HCT116 (cell line): ENCODE results near the gene CDH4. TPM values are rescaled to one million over a fixed set of nuclear protein-coding genes. Genes with fewer than 3 reads are reported as not detected.

ENCODE experiments used
- ATAC-seq: fragments of 200-7000 bp; cut with Tn5 transposase; 2 replicates; pipeline ENCODE4 v1.9.1; 2020; ENCODE audit warnings: mild to moderate bottlenecking, moderate library complexity
- BruUV-seq: library from RNA; stranded (reverse); fragments of 400-500 nt; replicated peaks from 2 replicates; lab custom pipeline; 2021; lab: Mats Ljungman, UMichigan
- CTCF ChIA-PET: fragments of 300-600 bp; sonication (Branson Sonifier 250); formaldehyde crosslinking; loops from one replicate; lab custom pipeline; 2021; ENCODE audit warnings: antibody characterized with exemption; lab: Charles Lee
- POLR2A ChIA-PET: fragments of 300-600, 350-600 bp; sonication (Branson Sonifier 250); formaldehyde crosslinking; loops from one replicate; lab custom pipeline; 2021; ENCODE audit warnings: antibody characterized with exemption; lab: Charles Lee
- RAD21 ChIA-PET, 2 experiments: fragments of 300-600 bp; sonication (Branson Sonifier 250); formaldehyde crosslinking; loops; one replicate each; lab custom pipeline; 2023; ENCODE audit warnings: low total read pairs in 2 of 2; ENCODE audit not compliant: uncharacterized antibody in 2 of 2, unreplicated experiment in 2 of 2, low non-redundant PET in 1 of 2; lab: Charles Lee
- DNase-seq: peaks from one replicate; pipeline ENCODE4 v3.0.0-alpha.2; 2010; ENCODE audit warnings: low read depth, low spot score
- H2AFZ ChIP-seq: fragments of 200-600 bp; shearing (Covaris generic), sonication (generic); 2 replicates; pipeline ENCODE4 v1.6.1; 2017; ENCODE audit warnings: low read depth, mixed run types, mixed read lengths, antibody characterized with exemption, low read length; ENCODE audit not compliant: poor library complexity, severe bottlenecking
- H3K27ac ChIP-seq: 2 replicates; pipeline ENCODE4 v1.5.1; 2012; ENCODE audit warnings: low read depth, low read length
- H3K27me3 ChIP-seq: fragments of 200-600 bp; sonication (generic); 2 replicates; pipeline ENCODE4 v1.6.1; 2016; ENCODE audit warnings: mixed run types, low read length, mixed read lengths; ENCODE audit not compliant: insufficient read depth
- H3K36me3 ChIP-seq, 2 experiments: fragments of 200-500 bp in 1 of 2; fragments of 200-600 bp in 1 of 2; sonication (Bioruptor generic) in 1 of 2; sonication (generic) in 1 of 2; 2 replicates each; pipeline versions ENCODE4 v1.5.1 to v1.6.1; 2014 to 2016; ENCODE audit warnings: low read length in 2 of 2, inconsistent platforms in 1 of 2, mixed read lengths in 1 of 2, mixed run types in 1 of 2; ENCODE audit not compliant: insufficient read depth in 2 of 2, control insufficient read depth in 1 of 2
- H3K4me1 ChIP-seq, 2 experiments: fragments of 200-600 bp in 1 of 2; sonication (generic) in 1 of 2; 2 replicates each; pipeline versions ENCODE4 v1.5.1 to v1.6.1; 2012 to 2017; ENCODE audit warnings: low read length in 2 of 2, inconsistent platforms in 1 of 2, mild to moderate bottlenecking in 1 of 2, mixed read lengths in 1 of 2, mixed run types in 1 of 2, moderate library complexity in 1 of 2; ENCODE audit not compliant: insufficient read depth in 2 of 2, control insufficient read depth in 1 of 2
- H3K4me2 ChIP-seq: fragments of 200-600 bp; sonication (generic); 2 replicates; pipeline ENCODE4 v1.6.1; 2017; ENCODE audit warnings: mixed run types, low read length, mixed read lengths
- H3K4me3 ChIP-seq, 2 experiments: fragments of 200-600 bp in 1 of 2; sonication (generic) in 1 of 2; replicated peaks in 1 of 2; 2 replicates each; pipeline ENCODE4 v1.5.1; 2011 to 2016; ENCODE audit warnings: low read length in 2 of 2, control low read depth in 1 of 2, low read depth in 1 of 2, mild to moderate bottlenecking in 1 of 2, mixed read lengths in 1 of 2, mixed run types in 1 of 2
- H3K79me2 ChIP-seq: fragments of 200-600 bp; sonication (generic); 2 replicates; pipeline ENCODE4 v1.6.1; 2017; ENCODE audit warnings: mild to moderate bottlenecking, mixed run types, low read length, moderate library complexity, mixed read lengths; ENCODE audit not compliant: insufficient read depth
- H3K9ac ChIP-seq: fragments of 200-600 bp; sonication (generic); 2 replicates; pipeline ENCODE4 v1.6.1; 2016; ENCODE audit warnings: low read length, mixed read lengths
- H3K9me2 ChIP-seq: fragments of 200-600 bp; sonication (generic), shearing (Covaris generic); 2 replicates; pipeline ENCODE4 v1.6.1; 2017; ENCODE audit warnings: mixed run types, mild to moderate bottlenecking, moderate library complexity; ENCODE audit not compliant: insufficient read depth
- H3K9me3 ChIP-seq, 2 experiments: fragments of 200-500 bp in 1 of 2; fragments of 200-600 bp in 1 of 2; sonication (Bioruptor generic) in 1 of 2; sonication (generic) in 1 of 2; 2 replicates each; pipeline ENCODE4 v1.6.1; 2014 to 2017; ENCODE audit warnings: low read length in 2 of 2, mixed read lengths in 2 of 2, inconsistent platforms in 1 of 2, low read depth in 1 of 2, mild to moderate bottlenecking in 1 of 2, mixed run types in 1 of 2, moderate library complexity in 1 of 2; ENCODE audit not compliant: control insufficient read depth in 1 of 2, insufficient read depth in 1 of 2
- H4K20me1 ChIP-seq: fragments of 200-600 bp; sonication (generic), shearing (Covaris generic); 2 replicates; pipeline ENCODE4 v1.6.1; 2017; ENCODE audit warnings: mixed run types, mild to moderate bottlenecking, moderate library complexity; ENCODE audit not compliant: insufficient read depth
- CEBPB ChIP-seq: IDR thresholded peaks from 2 replicates; pipeline ENCODE4 v1.6.1; 2012; ENCODE audit warnings: low read depth
- EGR1 ChIP-seq: IDR thresholded peaks from 2 replicates; pipeline ENCODE4 v1.6.1; 2012; ENCODE audit warnings: low read depth
- ELF1 ChIP-seq: IDR thresholded peaks from 2 replicates; pipeline ENCODE4 v1.6.1; 2012; ENCODE audit warnings: low read depth, borderline replicate concordance
- EZH2 ChIP-seq: fragments of 200-600 bp; sonication (generic); IDR thresholded peaks from 2 replicates; pipeline ENCODE4 v1.6.1; 2017; ENCODE audit warnings: antibody characterized with exemption, mixed run types
- EZH2phosphoT487 ChIP-seq: fragments of 200-600 bp; IDR thresholded peaks from 2 replicates; pipeline ENCODE4 v1.6.1; 2018; ENCODE audit warnings: antibody characterized with exemption, borderline replicate concordance
- FOSL1 ChIP-seq: IDR thresholded peaks from 2 replicates; pipeline ENCODE4 v1.6.1; 2012; ENCODE audit warnings: low read depth
- JUND ChIP-seq: IDR thresholded peaks from 2 replicates; pipeline ENCODE4 v1.6.1; 2012
- POLR2AphosphoS5 ChIP-seq: IDR thresholded peaks from 2 replicates; pipeline ENCODE4 v1.6.1; 2011; ENCODE audit warnings: mild to moderate bottlenecking, low read depth, low read length, moderate library complexity
- REST ChIP-seq: IDR thresholded peaks from 2 replicates; pipeline ENCODE4 v1.6.1; 2012; ENCODE audit warnings: low read depth
- SIN3A ChIP-seq: IDR thresholded peaks from 2 replicates; pipeline ENCODE4 v1.6.1; 2012; ENCODE audit warnings: low read depth
- SRF ChIP-seq: IDR thresholded peaks from 2 replicates; pipeline ENCODE4 v1.6.1; 2012; ENCODE audit warnings: low read depth
- TCF7L2 ChIP-seq: IDR thresholded peaks from 2 replicates; pipeline ENCODE4 v1.7.0; 2011; ENCODE audit warnings: borderline replicate concordance, inconsistent platforms; ENCODE audit not compliant: insufficient read depth, insufficient read length; ENCODE audit errors: extremely low read depth
- YY1 ChIP-seq: IDR thresholded peaks from 2 replicates; pipeline ENCODE4 v1.6.1; 2011; ENCODE audit warnings: low read length, low read depth, moderate library complexity, mild to moderate bottlenecking; ENCODE audit not compliant: insufficient replicate concordance; ENCODE audit errors: extremely low read depth
- intact Hi-C: fragments of 100-400 bp; cut with micrococcal nuclease; formaldehyde crosslinking; loops from 2 replicates; pipeline ENCODE4 v1.10.0; 2022
- total RNA-seq: library from RNA; stranded (reverse); gene quantifications from one replicate; pipeline ENCODE4 v1.2.1, GENCODE V29; 2021; ENCODE audit not compliant: unreplicated experiment
- TF ChIP-seq, protein P1 (sequence below), 3 experiments: fragments of 200-600 bp in 1 of 3; sonication (generic) in 1 of 3; IDR thresholded peaks in 2 of 3; conservative IDR thresholded peaks in 1 of 3; 2 replicates each; pipeline ENCODE4 v1.5.1; 2012 to 2017; ENCODE audit warnings: low read depth in 2 of 3, low read length in 2 of 3, antibody characterized with exemption in 1 of 3, borderline replicate concordance in 1 of 3, control low read depth in 1 of 3, mild to moderate bottlenecking in 1 of 3, mixed read lengths in 1 of 3, mixed run types in 1 of 3, moderate library complexity in 1 of 3; ENCODE audit not compliant: insufficient read depth in 1 of 3
- TF ChIP-seq, protein P2 (sequence below): IDR thresholded peaks from 2 replicates; pipeline ENCODE4 v1.6.1; 2012
- TF ChIP-seq, protein P3 (sequence below): IDR thresholded peaks from 2 replicates; pipeline ENCODE4 v1.6.1; 2012

Gene CDH4
- total RNA-seq, 1 experiment from 2014 or later = not detected

DNA sequence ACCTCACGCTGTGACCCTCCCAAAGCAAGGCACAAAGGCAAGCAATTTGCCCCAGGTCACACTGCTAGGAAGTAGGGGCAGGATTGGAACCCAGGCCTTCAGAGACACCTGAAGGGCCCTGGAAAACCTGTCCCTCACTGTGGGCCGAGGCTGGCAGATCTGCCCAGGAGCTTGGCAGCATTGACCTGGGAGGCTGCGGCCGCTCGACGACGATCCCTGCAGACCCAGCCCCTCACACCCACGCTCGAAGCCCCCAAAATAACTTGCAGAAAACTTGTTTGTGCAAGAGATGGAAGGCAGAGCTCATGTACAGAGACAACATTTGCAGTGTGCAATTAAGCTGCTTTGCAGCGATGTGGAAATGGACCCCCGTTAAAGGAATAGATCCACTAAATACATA lies 562.2 kb downstream of the CDH4 start:
- Histone ChIP-seq H3K4me1 (no peaks in the 10 kb centered on the region), H3K9ac (no peak overlapping the region), H3K4me3 (no peak overlapping the region), H4K20me1 (no peaks in the 10 kb centered on the region), H3K79me2 (no peaks in the 10 kb centered on the region), H3K4me2 (no peak overlapping the region)
- ATAC-seq (no peak), DNase-seq (no peak)
- ChIA-PET RAD21 (no interaction called here), POLR2A (interaction anchor here (0.6 kb wide), 1 partner anchor 664 kb away, joined by 3 read pairs; no protein-coding TSS in a partner anchor)
- TF ChIP-seq, protein P1, sequence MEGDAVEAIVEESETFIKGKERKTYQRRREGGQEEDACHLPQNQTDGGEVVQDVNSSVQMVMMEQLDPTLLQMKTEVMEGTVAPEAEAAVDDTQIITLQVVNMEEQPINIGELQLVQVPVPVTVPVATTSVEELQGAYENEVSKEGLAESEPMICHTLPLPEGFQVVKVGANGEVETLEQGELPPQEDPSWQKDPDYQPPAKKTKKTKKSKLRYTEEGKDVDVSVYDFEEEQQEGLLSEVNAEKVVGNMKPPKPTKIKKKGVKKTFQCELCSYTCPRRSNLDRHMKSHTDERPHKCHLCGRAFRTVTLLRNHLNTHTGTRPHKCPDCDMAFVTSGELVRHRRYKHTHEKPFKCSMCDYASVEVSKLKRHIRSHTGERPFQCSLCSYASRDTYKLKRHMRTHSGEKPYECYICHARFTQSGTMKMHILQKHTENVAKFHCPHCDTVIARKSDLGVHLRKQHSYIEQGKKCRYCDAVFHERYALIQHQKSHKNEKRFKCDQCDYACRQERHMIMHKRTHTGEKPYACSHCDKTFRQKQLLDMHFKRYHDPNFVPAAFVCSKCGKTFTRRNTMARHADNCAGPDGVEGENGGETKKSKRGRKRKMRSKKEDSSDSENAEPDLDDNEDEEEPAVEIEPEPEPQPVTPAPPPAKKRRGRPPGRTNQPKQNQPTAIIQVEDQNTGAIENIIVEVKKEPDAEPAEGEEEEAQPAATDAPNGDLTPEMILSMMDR (IDR thresholded peaks at IDR 0.05 in 2 of 3, conservative IDR thresholded peaks at IDR 0.05 in 1 of 3; ENCODE audit: borderline replicate concordance in 1 of 3, insufficient read depth in 1 of 3, low read depth in 2 of 3, low read length in 2 of 3) = no peak
- TF ChIP-seq FOSL1 (no peak), EZH2phosphoT487 (no peak), SRF (no peak), SIN3A (no peak), CEBPB (no peak), EGR1 (no peak), TCF7L2 (no peak)
- TF ChIP-seq, all 23 proteins: peak for 0
- Histone ChIP-seq H3K9me2 (no peaks in the 10 kb centered on the region), H3K27me3 (peaks cover 31% of the 10 kb centered on the region), H3K36me3 (no peaks in the 10 kb centered on the region), H3K27ac (no peak overlapping the region), H3K9me3 (no peaks in the 10 kb centered on the region), H2AFZ (no peak overlapping the region)
- intact Hi-C loops = no loop called here
- CTCF ChIA-PET = no interaction called here
- no TSS peak for BruUV-seq

DNA sequence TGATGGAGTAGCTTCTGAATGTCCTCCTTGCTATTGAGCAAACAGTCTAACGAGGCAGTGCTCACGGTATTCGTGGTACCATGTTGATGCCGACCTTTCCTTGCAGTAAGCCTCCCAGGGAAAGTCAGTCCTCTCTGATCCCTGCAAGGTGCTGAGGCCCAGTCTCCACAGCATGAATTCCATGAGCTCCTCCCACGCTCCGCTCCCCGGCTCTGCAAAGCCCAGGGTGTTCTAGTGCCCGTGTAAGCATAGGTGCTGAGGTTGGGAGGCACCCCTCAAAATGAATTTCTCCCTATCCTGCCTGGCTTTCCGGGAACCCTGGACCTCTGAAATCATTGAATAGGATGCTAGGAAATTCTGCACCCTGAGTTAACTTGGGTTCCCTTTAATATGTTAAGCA lies 562.7 kb downstream of the CDH4 start:
- no peaks in the 10 kb centered on the region for H4K20me1 ChIP-seq
- no peak overlapping the region for H3K4me3 ChIP-seq
- ChIA-PET POLR2A (no interaction called here), CTCF (no interaction called here), RAD21 (no interaction called here)
- no peak for ATAC-seq
- no peak overlapping the region for H3K9ac ChIP-seq
- H3K4me1 ChIP-seq = no peaks in the 10 kb centered on the region
- intact Hi-C loops = no loop called here
- no peaks in the 10 kb centered on the region for H3K79me2 ChIP-seq
- H3K4me2 ChIP-seq = no peak overlapping the region
- no peaks in the 10 kb centered on the region for H3K9me3 ChIP-seq
- H3K27me3 ChIP-seq = peaks cover 26% of the 10 kb centered on the region
- H3K9me2 ChIP-seq = no peaks in the 10 kb centered on the region
- no TSS peak for BruUV-seq
- H2AFZ ChIP-seq = no peak overlapping the region
- H3K27ac ChIP-seq = no peak overlapping the region
- no peaks in the 10 kb centered on the region for H3K36me3 ChIP-seq
- no peak for DNase-seq
- TF ChIP-seq, protein P2, sequence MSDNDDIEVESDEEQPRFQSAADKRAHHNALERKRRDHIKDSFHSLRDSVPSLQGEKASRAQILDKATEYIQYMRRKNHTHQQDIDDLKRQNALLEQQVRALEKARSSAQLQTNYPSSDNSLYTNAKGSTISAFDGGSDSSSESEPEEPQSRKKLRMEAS = no peak
- no peak for TF ChIP-seq POLR2AphosphoS5
- no peak for TF ChIP-seq EZH2
- no peak for TF ChIP-seq YY1
- no peak for TF ChIP-seq ELF1
- TF ChIP-seq CEBPB = no peak
- TF ChIP-seq SRF = no peak
- no peak for TF ChIP-seq REST
- no peak for TF ChIP-seq JUND
- TF ChIP-seq FOSL1 = no peak
- TF ChIP-seq, protein P3, sequence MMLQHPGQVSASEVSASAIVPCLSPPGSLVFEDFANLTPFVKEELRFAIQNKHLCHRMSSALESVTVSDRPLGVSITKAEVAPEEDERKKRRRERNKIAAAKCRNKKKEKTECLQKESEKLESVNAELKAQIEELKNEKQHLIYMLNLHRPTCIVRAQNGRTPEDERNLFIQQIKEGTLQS = no peak
